ENCODE measurements around the gene RELN.

DNA sequence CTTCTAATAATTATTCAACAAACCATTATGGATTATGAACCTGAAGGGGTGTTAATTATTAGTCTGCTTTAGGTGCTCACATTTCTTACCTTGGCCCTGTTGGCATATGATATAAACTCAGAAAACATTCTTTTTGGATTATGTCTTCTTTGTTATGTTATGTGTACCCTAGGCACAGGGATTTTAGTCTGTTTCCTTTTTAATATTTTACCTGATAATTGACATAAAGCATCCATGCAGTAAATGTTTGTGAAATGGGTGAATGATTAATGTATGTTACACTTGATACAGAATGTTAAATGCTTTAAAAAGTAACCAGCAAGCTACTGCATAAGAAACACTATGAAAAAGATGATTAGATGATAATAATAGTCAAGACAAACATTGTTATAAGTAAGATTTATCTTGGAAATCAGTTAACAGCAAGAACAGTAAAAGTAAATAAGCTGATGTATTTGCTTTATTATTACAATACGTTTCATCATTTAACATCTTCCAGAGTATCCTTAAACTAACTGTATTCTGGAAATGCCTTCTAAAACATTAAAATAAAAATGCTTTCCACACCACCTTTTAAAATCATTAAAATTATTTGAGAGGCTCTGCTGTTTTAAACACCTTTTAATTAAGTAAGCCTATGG is 204.7 kb downstream of the RELN start:
- TF ChIP-seq, protein P1, sequence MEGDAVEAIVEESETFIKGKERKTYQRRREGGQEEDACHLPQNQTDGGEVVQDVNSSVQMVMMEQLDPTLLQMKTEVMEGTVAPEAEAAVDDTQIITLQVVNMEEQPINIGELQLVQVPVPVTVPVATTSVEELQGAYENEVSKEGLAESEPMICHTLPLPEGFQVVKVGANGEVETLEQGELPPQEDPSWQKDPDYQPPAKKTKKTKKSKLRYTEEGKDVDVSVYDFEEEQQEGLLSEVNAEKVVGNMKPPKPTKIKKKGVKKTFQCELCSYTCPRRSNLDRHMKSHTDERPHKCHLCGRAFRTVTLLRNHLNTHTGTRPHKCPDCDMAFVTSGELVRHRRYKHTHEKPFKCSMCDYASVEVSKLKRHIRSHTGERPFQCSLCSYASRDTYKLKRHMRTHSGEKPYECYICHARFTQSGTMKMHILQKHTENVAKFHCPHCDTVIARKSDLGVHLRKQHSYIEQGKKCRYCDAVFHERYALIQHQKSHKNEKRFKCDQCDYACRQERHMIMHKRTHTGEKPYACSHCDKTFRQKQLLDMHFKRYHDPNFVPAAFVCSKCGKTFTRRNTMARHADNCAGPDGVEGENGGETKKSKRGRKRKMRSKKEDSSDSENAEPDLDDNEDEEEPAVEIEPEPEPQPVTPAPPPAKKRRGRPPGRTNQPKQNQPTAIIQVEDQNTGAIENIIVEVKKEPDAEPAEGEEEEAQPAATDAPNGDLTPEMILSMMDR (IDR thresholded peaks at IDR 0.05), result no peak
- no peak for TF ChIP-seq ZFX (IDR thresholded peaks at IDR 0.05; ENCODE audit: borderline replicate concordance)

Data from 22Rv1 (cell line).